H1 (cell line): Measurements from ENCODE around the gene GPT2. TPM values are rescaled to one million over a fixed set of nuclear protein-coding genes. Genes with fewer than 3 reads are reported as not detected.

Source experiments
- CEBPB ChIP-seq: IDR thresholded peaks from 2 replicates; pipeline ENCODE4 v1.6.1; 2012; ENCODE audit warnings: low read depth, low read length
- EZH2 ChIP-seq: fragments of 200-600 bp; sonication (generic); IDR thresholded peaks from 2 replicates; pipeline ENCODE4 v1.7.1; 2012; ENCODE audit warnings: low read depth, mild to moderate bottlenecking, moderate library complexity, low read length, inconsistent platforms; ENCODE audit not compliant: severe bottlenecking
- RBBP5 ChIP-seq: IDR thresholded peaks from 2 replicates; pipeline ENCODE4 v1.7.1; 2012; ENCODE audit warnings: low read depth, mild to moderate bottlenecking, inconsistent platforms, low read length, moderate library complexity, borderline replicate concordance
- polyA plus RNA-seq, 7 experiments: library from polyadenylated mRNA; depleted of rRNA in 3 of 7; stranded (reverse) in 5 of 7; unstranded in 2 of 7; fragments of >200 nt in 5 of 7; fragments of 200-250 nt in 2 of 7; gene quantifications; 1 replicate in 5 of 7; 2 replicates in 1 of 7; 4 replicates in 1 of 7; pipeline versions ENCODE4 v1.2.1 to v1.2.3, GENCODE V29; 2011 to 2013; ENCODE audit warnings: missing spikeins in 2 of 7, mixed read lengths in 2 of 7
- total RNA-seq: library from RNA; stranded (reverse); fragmentation: NEBNext Ultra II Directional; extraction: Animal tissue kit (Norgen Biotek cat#: 25700); gene quantifications from 2 replicates; pipeline ENCODE4 v1.2.1, GENCODE V29; 2021

Gene GPT2
- total and polyA plus RNA-seq, 2 of the 8 experiments (the other 6 are each of a cell fraction or from before 2014, with no cell fraction given), result 71.6 to 94.1 TPM

- no peak for TF ChIP-seq CEBPB
- TF ChIP-seq EZH2, result no peak
- no peak for TF ChIP-seq RBBP5
- TF ChIP-seq, all 59 proteins: peak for 0
Observed at GRCh38 chr16:46871597-46871996, 12.6 kb upstream of the GPT2 start (continued).
